Activated T-helper 1 cell treated with anti-CD3 and anti-CD28 coated beads, Interleukin-12 subunit alpha, Interleukin-12 subunit beta, Interleukin-2, Interleukin-4 antibody, amounts not matched to agents 30 ng/mL and 10 ng/mL and 1 ng/mL, durations not matched to agents 14 hours and 24 hours and 36 hours (primary cell): ENCODE results near the gene GLIS1. TPM values are rescaled to one million over a fixed set of nuclear protein-coding genes. Genes with fewer than 3 reads are reported as not detected.

Source experiments
- DNase-seq: peaks from one replicate; pipeline ENCODE4 v3.0.0; 2021; ENCODE audit warnings: low spot score
- H3K27ac Mint-ChIP-seq: one replicate; pipeline ENCODE4 v1.8.0; 2021; ENCODE audit warnings: mild to moderate bottlenecking, mixed read lengths
- H3K27me3 Mint-ChIP-seq: one replicate; pipeline ENCODE4 v1.8.0; 2022; ENCODE audit warnings: mild to moderate bottlenecking, moderate library complexity, mixed read lengths; ENCODE audit not compliant: insufficient read depth
- H3K36me3 Mint-ChIP-seq: one replicate; pipeline ENCODE4 v1.8.0; 2021; ENCODE audit warnings: low read depth, mixed read lengths
- H3K4me1 Mint-ChIP-seq: one replicate; pipeline ENCODE4 v1.8.0; 2021; ENCODE audit warnings: low read depth, mixed read lengths
- H3K4me3 Mint-ChIP-seq: one replicate; pipeline ENCODE4 v1.8.0; 2021; ENCODE audit warnings: mild to moderate bottlenecking, moderate library complexity, mixed read lengths
- H3K9me3 Mint-ChIP-seq: one replicate; pipeline ENCODE4 v1.8.0; 2021; ENCODE audit warnings: mixed read lengths
- intact Hi-C: fragments of 100-400 bp; cut with micrococcal nuclease; formaldehyde crosslinking; loops from one replicate; pipeline ENCODE4 v1.15.1; 2024
- total RNA-seq: library from RNA; stranded (reverse); gene quantifications from 2 replicates; pipeline ENCODE4 v1.2.3, GENCODE V29; 2022

Gene GLIS1
- total RNA-seq, 1 donor from 2014 or later, result 0.05 TPM

GRCh38 chr1:53704804-53705445, 34.0 kb downstream of the GLIS1 start:
- DNase-seq, result no peak
- Mint-ChIP-seq H3K4me1 (no peaks in the 10 kb centered on the region), H3K27ac (no peak overlapping the region), H3K9me3 (no peaks in the 10 kb centered on the region), H3K27me3 (peaks cover 13% of the 10 kb centered on the region), H3K4me3 (no peak overlapping the region), H3K36me3 (no peaks in the 10 kb centered on the region)
- intact Hi-C loops, result no loop called here

DNA sequence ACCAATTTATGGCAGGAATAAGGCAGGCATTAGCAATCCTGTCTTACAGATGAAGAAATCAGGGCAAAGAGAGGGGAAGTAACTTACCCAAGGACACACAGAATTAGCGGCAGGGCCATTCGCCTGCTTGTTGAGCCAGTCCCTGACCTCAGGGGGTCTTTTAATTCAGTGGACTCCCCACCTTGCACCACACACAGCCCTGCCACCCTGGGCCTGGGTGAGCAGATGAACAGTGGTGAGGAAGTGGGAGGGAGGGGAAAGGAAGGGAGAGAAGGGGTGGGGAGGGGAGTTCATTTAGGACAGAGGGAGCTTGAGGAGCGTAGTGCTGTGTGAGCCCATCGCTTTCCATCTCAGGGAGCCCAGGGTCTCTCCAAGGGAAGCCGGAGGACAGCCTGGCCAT, 34.7 kb downstream of the GLIS1 start:
- Mint-ChIP-seq H3K27me3 (peaks cover 13% of the 10 kb centered on the region), H3K4me1 (no peaks in the 10 kb centered on the region), H3K4me3 (no peak overlapping the region), H3K36me3 (no peaks in the 10 kb centered on the region), H3K9me3 (no peaks in the 10 kb centered on the region), H3K27ac (no peak overlapping the region)
- intact Hi-C loops, result no loop called here
- DNase-seq, result no peak

DNA sequence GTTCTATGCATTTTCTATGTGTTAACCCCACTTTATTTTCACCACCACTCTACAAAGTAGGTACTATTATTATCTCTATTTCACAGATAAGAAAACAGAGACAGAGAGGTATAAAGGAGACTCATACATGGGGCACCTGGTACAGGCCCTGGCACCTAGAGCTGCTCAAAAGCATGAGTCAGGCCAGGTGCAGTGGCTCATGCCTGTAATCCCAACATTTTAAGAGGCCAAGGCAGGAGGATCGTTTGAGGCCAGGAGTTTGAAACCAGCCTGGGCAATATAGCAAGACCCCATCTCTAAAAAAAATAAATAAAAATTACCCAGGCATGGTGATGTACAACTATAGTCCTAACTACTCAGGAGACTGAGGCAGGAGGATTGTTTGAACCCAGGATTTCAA, 35.8 kb downstream of the GLIS1 start:
- Mint-ChIP-seq H3K9me3 (no peaks in the 10 kb centered on the region), H3K27me3 (peaks cover 13% of the 10 kb centered on the region), H3K27ac (no peak overlapping the region), H3K36me3 (no peaks in the 10 kb centered on the region), H3K4me3 (no peak overlapping the region), H3K4me1 (no peaks in the 10 kb centered on the region)
- DNase-seq, result no peak
- intact Hi-C loops, result no loop called here

GRCh38 chr1:53702341-53702740, 36.6 kb downstream of the GLIS1 start:
- intact Hi-C loops, result no loop called here
- Mint-ChIP-seq H3K4me3 (no peak overlapping the region), H3K36me3 (no peaks in the 10 kb centered on the region), H3K9me3 (no peaks in the 10 kb centered on the region), H3K27me3 (peaks cover 13% of the 10 kb centered on the region), H3K27ac (no peak overlapping the region), H3K4me1 (no peaks in the 10 kb centered on the region)
- no peak for DNase-seq

DNA sequence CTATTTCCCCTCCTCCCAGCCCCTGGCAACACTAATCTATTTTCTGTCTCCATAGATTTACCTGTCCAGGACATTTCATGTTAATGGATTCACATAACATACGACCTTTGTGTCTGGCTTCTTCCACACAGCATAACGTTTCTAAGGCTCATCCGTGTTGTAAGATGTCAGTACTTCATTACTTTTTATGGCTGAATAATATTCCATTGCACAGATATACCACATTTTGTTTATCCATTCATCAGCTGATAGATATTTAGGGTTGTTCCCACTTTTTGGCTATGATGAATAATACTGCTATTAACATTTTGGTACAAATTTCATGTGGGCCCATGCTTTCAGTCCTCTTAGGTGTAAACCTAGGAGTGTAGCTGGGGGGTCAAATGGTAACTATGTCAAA, 38.2 kb downstream of the GLIS1 start:
- Mint-ChIP-seq H3K27ac (no peak overlapping the region), H3K36me3 (no peaks in the 10 kb centered on the region), H3K9me3 (no peaks in the 10 kb centered on the region), H3K4me1 (no peaks in the 10 kb centered on the region), H3K4me3 (no peak overlapping the region), H3K27me3 (peaks cover 4% of the 10 kb centered on the region)
- no peak for DNase-seq
- intact Hi-C loops, result no loop called here

GRCh38 chr1:53699981-53700380, 39.0 kb downstream of the GLIS1 start:
- no peak overlapping the region for H3K4me3 Mint-ChIP-seq
- no peaks in the 10 kb centered on the region for H3K9me3 Mint-ChIP-seq
- intact Hi-C loops, result no loop called here
- no peaks in the 10 kb centered on the region for H3K36me3 Mint-ChIP-seq
- H3K4me1 Mint-ChIP-seq, result no peaks in the 10 kb centered on the region
- no peak overlapping the region for H3K27ac Mint-ChIP-seq
- peaks cover under 1% of the 10 kb centered on the region for H3K27me3 Mint-ChIP-seq
- DNase-seq, result no peak

GRCh38 chr1:53698384-53698980, 40.5 kb downstream of the GLIS1 start:
- no peaks in the 10 kb centered on the region for H3K27me3 Mint-ChIP-seq
- intact Hi-C loops, result no loop called here
- no peak overlapping the region for H3K4me3 Mint-ChIP-seq
- H3K27ac Mint-ChIP-seq, result no peak overlapping the region
- no peaks in the 10 kb centered on the region for H3K9me3 Mint-ChIP-seq
- DNase-seq, result no peak
- no peaks in the 10 kb centered on the region for H3K36me3 Mint-ChIP-seq
- H3K4me1 Mint-ChIP-seq, result no peaks in the 10 kb centered on the region

GRCh38 chr1:53697721-53698383, 41.1 kb downstream of the GLIS1 start:
- Mint-ChIP-seq H3K36me3 (no peaks in the 10 kb centered on the region), H3K9me3 (no peaks in the 10 kb centered on the region), H3K27me3 (no peaks in the 10 kb centered on the region), H3K4me3 (no peak overlapping the region), H3K27ac (no peak overlapping the region), H3K4me1 (no peaks in the 10 kb centered on the region)
- DNase-seq, result no peak
- intact Hi-C loops, result no loop called here

GRCh38 chr1:53696990-53697389, 42.0 kb downstream of the GLIS1 start:
- no peaks in the 10 kb centered on the region for H3K36me3 Mint-ChIP-seq
- no peak overlapping the region for H3K27ac Mint-ChIP-seq
- intact Hi-C loops, result no loop called here
- no peaks in the 10 kb centered on the region for H3K9me3 Mint-ChIP-seq
- no peaks in the 10 kb centered on the region for H3K4me1 Mint-ChIP-seq
- no peak for DNase-seq
- no peak overlapping the region for H3K4me3 Mint-ChIP-seq
- H3K27me3 Mint-ChIP-seq, result no peaks in the 10 kb centered on the region

GRCh38 chr1:53696571-53696970, 42.4 kb downstream of the GLIS1 start:
- no peaks in the 10 kb centered on the region for H3K4me1 Mint-ChIP-seq
- no peak overlapping the region for H3K27ac Mint-ChIP-seq
- no peaks in the 10 kb centered on the region for H3K36me3 Mint-ChIP-seq
- H3K9me3 Mint-ChIP-seq, result no peaks in the 10 kb centered on the region
- DNase-seq, result no peak
- H3K4me3 Mint-ChIP-seq, result no peak overlapping the region
- intact Hi-C loops, result no loop called here
- H3K27me3 Mint-ChIP-seq, result peaks cover 2% of the 10 kb centered on the region

DNA sequence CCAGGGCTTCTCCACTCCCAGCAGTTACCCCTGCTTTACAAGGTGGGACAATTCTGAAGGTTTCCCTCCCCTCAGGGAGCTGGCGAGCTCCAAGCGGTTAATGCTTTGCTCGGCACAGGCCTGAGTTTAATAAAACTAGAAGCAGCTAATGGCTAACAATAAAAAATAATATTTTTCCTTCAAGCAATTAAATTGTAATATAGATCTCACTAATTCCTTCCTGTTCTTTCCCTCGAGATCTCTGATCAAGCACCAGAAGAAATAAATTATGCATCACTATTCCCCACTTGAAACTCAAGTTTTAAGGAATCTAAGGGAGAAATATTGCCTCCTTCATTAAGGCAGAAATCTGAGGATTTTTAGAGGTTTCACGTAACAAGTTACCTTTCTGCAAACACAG, 42.9 kb downstream of the GLIS1 start:
- H3K27me3 Mint-ChIP-seq, result peaks cover 2% of the 10 kb centered on the region
- H3K4me3 Mint-ChIP-seq, result no peak overlapping the region
- no peaks in the 10 kb centered on the region for H3K36me3 Mint-ChIP-seq
- DNase-seq, result no peak
- no peaks in the 10 kb centered on the region for H3K9me3 Mint-ChIP-seq
- intact Hi-C loops, result no loop called here
- H3K4me1 Mint-ChIP-seq, result no peaks in the 10 kb centered on the region
- H3K27ac Mint-ChIP-seq, result no peak overlapping the region

DNA sequence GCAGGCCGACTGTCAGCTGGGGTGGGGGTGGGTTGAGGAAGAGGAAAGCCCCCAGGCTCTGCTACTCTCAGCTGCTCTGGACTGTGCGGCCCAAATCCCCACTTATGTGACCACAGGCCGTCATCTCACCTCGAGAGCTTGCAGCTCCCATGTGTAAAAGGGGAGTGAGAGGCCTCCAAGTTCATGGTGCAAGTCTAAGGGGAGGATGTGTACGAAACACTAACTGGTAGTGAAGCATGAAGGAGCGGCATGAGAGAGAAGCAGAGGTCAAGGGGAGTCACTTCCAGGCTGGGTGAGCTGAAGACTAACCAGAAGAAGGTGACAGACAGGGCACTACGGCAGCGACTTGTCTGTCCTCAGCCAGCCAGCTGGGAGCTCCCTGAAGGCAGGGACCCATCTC, 43.8 kb downstream of the GLIS1 start:
- no peak for DNase-seq
- Mint-ChIP-seq H3K27ac (no peak overlapping the region), H3K36me3 (no peaks in the 10 kb centered on the region), H3K27me3 (peaks cover 2% of the 10 kb centered on the region), H3K4me3 (no peak overlapping the region), H3K4me1 (no peaks in the 10 kb centered on the region), H3K9me3 (no peaks in the 10 kb centered on the region)
- intact Hi-C loops, result no loop called here

- intact Hi-C loops, result no loop called here
- H3K4me3 Mint-ChIP-seq, result no peak overlapping the region
- H3K9me3 Mint-ChIP-seq, result no peaks in the 10 kb centered on the region
- H3K27ac Mint-ChIP-seq, result no peak overlapping the region
- no peaks in the 10 kb centered on the region for H3K4me1 Mint-ChIP-seq
- H3K36me3 Mint-ChIP-seq, result no peaks in the 10 kb centered on the region
- peaks cover 2% of the 10 kb centered on the region for H3K27me3 Mint-ChIP-seq
- no peak for DNase-seq
These were observed 44.3 kb downstream of the GLIS1 start for GRCh38 chr1:53694718-53695091.
